ENCODE data around the gene EVA1A. TPM values are rescaled to one million over a fixed set of nuclear protein-coding genes. Genes with fewer than 3 reads are reported as not detected.
"Not testable (repeated sequence)": the region's sequence is repeated elsewhere in the genome, so short reads cannot be mapped to it uniquely, and the experiment has no call there.

Gene EVA1A
- total RNA-seq, 4 donors from 2014 or later, result 0.16 to 2.4 (median 0.82) TPM

GRCh38 chr2:75491129-75491753 lies 69.5 kb downstream of the EVA1A start:
- H3K9me3 ChIP-seq, result no peaks in the 10 kb centered on the region
- H3K36me3 ChIP-seq, result no peaks in the 10 kb centered on the region
- intact Hi-C loops (cut with DNase I; ENCODE audit: low total_unique reads) (no loop called here), in situ Hi-C loops (cut with MboI; ENCODE audit: low sequenced_read_pairs in 4 of 4) (no loop called here)
- TF ChIP-seq CTCF (IDR thresholded peaks at IDR 0.05 in 4 of 5, conservative IDR thresholded peaks at IDR 0.05 in 1 of 5) (no peak), POLR2A (IDR thresholded peaks at IDR 0.05) (no peak)
- DNase-seq, result no peak
- no peaks in the 10 kb centered on the region for H3K27me3 ChIP-seq
- no peak overlapping the region for H3K27ac ChIP-seq
- H3K4me3 ChIP-seq, result no peak overlapping the region
- ATAC-seq, result no peak
- no peaks in the 10 kb centered on the region for H3K4me1 ChIP-seq

- in situ Hi-C loops (cut with MboI; ENCODE audit: low sequenced_read_pairs in 4 of 4), result no loop called here
- Histone ChIP-seq H3K36me3 (no peaks in the 10 kb centered on the region), H3K27me3 (no peaks in the 10 kb centered on the region), H3K4me1 (no peaks in the 10 kb centered on the region), H3K9me3 (no peaks in the 10 kb centered on the region), H3K4me3 (no peak overlapping the region), H3K27ac (no peak overlapping the region)
- DNase-seq (no peak), ATAC-seq (no peak)
- TF ChIP-seq CTCF (IDR thresholded peaks at IDR 0.05 in 4 of 5, conservative IDR thresholded peaks at IDR 0.05 in 1 of 5), result no peak
- intact Hi-C loops (cut with DNase I; ENCODE audit: low total_unique reads), result no loop called here
Observed at GRCh38 chr2:75489721-75490120, 71.0 kb downstream of the EVA1A start.

- H3K4me3 ChIP-seq, result no peak overlapping the region
- in situ Hi-C loops (cut with MboI; ENCODE audit: low sequenced_read_pairs in 4 of 4), result no loop called here
- H3K4me1 ChIP-seq, result no peaks in the 10 kb centered on the region
- H3K36me3 ChIP-seq, result no peaks in the 10 kb centered on the region
- H3K9me3 ChIP-seq, result no peaks in the 10 kb centered on the region
- no peak for TF ChIP-seq CTCF (IDR thresholded peaks at IDR 0.05 in 4 of 5, conservative IDR thresholded peaks at IDR 0.05 in 1 of 5)
- intact Hi-C loops (cut with DNase I; ENCODE audit: low total_unique reads), result no loop called here
- ATAC-seq, result no peak
- H3K27ac ChIP-seq, result no peak overlapping the region
- no peaks in the 10 kb centered on the region for H3K27me3 ChIP-seq
- no peak for DNase-seq
Observed at GRCh38 chr2:75488157-75488556, 72.6 kb downstream of the EVA1A start.

GRCh38 chr2:75486735-75487134 lies 74.0 kb downstream of the EVA1A start:
- H3K4me3 ChIP-seq; H3K36me3 ChIP-seq; H3K4me1 ChIP-seq; H3K27ac ChIP-seq; intact Hi-C loops (cut with DNase I; ENCODE audit: low total_unique reads); H3K9me3 ChIP-seq; in situ Hi-C loops (cut with MboI; ENCODE audit: low sequenced_read_pairs in 4 of 4); ATAC-seq; H3K27me3 ChIP-seq; DNase-seq: not testable (repeated sequence)

- ATAC-seq, result no peak
- no peaks in the 10 kb centered on the region for H3K9me3 ChIP-seq
- no peak overlapping the region for H3K4me3 ChIP-seq
- no peaks in the 10 kb centered on the region for H3K4me1 ChIP-seq
- intact Hi-C loops (cut with DNase I; ENCODE audit: low total_unique reads), result no loop called here
- no peaks in the 10 kb centered on the region for H3K36me3 ChIP-seq
- no peak for DNase-seq
- in situ Hi-C loops (cut with MboI; ENCODE audit: low sequenced_read_pairs in 4 of 4), result no loop called here
- TF ChIP-seq CTCF (IDR thresholded peaks at IDR 0.05 in 4 of 5, conservative IDR thresholded peaks at IDR 0.05 in 1 of 5) (no peak), POLR2A (IDR thresholded peaks at IDR 0.05) (no peak)
- H3K27me3 ChIP-seq, result no peaks in the 10 kb centered on the region
- H3K27ac ChIP-seq, result no peak overlapping the region
Observed at GRCh38 chr2:75484840-75485239, 75.9 kb downstream of the EVA1A start.
